B cell (primary cell): ENCODE data around the gene DKK2.

Experiments
- CTCF ChIP-seq: fragments of 200-600 bp; IDR thresholded peaks from one replicate; pipeline ENCODE4 v1.8.0; 2022; ENCODE audit warnings: antibody characterized with exemption, mild to moderate bottlenecking
- EZH2 ChIP-seq: IDR thresholded peaks from 2 replicates; pipeline ENCODE4 v1.6.1; 2012; ENCODE audit warnings: borderline replicate concordance, low read depth, mild to moderate bottlenecking, moderate library complexity, low read length; ENCODE audit not compliant: insufficient read depth, poor library complexity, severe bottlenecking

- TF ChIP-seq CTCF (no peak), EZH2 (no peak)
Observed at GRCh38 chr4:106929248-106929647, 106.9 kb downstream of the DKK2 start.
